HG03439 (cell line): ENCODE data around the gene MEGF11.

Experiments
- ATAC-seq: cut with Tn5 transposase; IDR thresholded peaks from one replicate; pipeline ENCODE4 v1.9.1; 2021; ENCODE audit warnings: mild to moderate bottlenecking, moderate library complexity; ENCODE audit not compliant: unreplicated experiment

MEGF11 gene

DNA sequence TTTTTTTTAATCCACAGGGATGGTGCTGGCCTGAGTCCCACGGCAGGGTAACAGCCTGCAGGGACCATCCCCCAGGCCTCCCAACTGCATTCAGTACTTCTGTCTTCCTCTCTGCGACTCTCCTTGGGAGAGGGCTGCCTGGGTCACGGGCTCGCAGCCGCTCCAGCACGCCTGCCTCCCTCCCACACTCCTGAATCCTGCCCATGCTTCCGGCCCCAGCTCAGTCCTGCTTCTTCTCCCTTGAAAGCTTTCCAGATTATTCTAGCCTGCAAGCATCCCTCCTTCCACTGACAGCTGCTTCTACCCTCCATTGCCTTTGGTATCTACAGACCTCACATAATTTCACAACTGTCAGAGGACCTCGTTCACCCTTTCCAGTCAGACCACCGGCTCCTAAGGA lies 32.4 kb downstream of the MEGF11 start:
- no peak for ATAC-seq

DNA sequence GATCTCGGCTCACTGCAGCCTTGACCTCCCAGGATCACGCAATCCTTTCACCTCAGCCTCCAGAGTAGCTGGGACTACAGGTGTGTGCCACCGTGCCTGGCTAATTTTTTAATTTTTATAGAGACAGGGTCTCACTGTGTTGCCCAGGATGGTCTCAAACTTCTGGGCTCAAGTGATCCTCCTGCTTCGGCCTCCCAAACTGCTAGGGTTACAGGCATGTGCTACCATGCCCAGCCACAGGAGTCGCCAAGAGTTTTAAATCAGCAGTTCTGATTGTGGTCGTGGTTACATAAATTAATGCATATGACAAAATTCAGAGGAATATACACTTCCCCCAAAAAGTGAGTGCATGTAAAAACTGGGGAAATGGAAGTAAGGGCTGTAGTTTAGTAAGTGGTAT lies 32.9 kb downstream of the MEGF11 start:
- ATAC-seq: no peak

DNA sequence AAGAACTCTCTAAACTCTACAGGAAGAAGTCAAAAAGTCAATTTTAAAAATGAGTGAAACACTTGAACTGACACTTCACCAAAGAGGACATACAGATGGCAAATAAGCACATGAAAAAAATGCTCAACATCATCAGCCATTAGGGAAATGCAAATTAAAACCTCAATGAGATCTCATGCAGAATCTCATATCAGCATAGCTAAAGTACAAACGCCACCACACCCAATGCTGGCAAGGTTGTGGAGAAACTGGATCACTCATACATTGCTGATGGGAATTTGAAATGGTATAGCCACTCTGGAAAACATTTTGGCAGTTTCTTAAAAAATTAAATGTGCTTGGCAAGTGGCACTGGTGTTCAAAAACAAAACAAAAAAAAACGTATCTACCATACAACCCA lies 34.2 kb downstream of the MEGF11 start:
- no peak for ATAC-seq

DNA sequence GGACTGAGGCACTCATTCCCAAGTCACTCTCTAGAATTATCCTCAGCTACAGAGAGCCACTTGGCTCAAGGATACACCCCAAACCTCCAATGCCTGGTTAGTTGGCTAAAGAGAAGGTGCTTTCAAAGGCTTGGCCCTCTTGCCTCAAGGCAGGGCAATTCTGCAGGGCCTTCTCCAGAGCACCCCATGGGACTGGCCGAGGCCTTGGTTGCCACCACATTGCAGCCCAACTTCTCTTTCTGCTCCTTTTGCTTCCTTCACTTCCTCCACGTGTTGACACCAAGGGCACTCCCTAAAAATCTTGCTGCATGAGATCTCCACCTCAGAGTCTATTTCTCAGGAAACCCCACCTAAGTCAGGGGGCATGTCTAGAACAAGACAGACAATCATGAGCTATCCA lies 36.7 kb downstream of the MEGF11 start:
- no peak for ATAC-seq

DNA sequence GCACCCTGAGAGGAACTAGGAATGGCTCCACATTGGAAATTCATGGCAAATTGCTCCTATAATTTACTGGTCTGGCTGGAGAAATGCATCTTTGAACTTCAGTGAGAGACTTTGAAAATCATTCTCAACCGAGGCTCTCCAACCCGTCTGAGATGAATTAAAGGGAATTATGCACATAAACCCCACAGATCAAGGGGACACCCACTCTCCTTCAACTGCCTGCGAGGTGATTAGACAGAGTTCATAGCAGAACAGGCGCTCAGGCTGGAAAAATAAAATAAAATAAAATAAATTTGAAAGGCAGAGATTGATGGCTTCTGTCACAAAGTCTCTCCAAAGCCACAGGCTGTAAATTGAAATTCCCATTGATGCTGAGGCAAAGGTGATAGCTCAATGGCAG lies 37.7 kb downstream of the MEGF11 start:
- no peak for ATAC-seq

DNA sequence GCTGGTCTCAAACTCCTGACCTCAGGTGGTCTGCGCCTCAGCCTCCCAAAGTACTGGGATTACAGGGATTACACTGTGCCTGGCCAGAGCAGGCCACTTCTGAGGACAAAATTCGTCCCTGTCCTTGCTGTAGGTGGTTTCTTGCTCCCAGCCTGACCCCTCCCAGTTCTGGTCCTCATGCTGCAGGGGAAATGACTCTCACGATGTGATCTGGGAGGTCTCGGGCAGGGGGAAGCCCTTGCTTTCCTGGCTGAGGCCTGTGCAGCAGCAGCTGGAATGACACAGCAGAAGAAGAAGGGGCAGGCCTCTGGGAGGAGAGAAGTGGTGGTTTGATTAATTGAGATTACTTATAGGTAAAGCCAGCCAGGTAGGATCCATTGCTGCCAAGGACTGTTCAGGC lies 39.3 kb downstream of the MEGF11 start:
- no peak for ATAC-seq

DNA sequence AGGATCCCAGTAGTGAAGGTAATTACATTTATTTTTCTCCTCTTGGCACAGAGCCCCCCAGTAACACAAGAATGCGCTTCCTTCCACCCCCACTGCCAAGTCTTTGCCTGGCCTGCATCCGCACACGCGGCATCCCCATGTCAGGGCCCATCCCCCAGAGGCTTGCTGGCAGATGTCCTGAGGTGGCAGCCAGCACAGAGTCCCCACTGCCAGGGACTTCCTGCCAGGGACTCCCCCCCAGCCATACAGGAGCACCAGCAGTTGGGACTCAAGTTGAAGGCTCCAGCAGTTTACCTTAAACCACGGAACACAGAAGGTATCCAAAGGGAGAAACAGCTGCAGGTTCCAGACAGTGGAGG lies 41.0 kb downstream of the MEGF11 start:
- ATAC-seq: no peak

DNA sequence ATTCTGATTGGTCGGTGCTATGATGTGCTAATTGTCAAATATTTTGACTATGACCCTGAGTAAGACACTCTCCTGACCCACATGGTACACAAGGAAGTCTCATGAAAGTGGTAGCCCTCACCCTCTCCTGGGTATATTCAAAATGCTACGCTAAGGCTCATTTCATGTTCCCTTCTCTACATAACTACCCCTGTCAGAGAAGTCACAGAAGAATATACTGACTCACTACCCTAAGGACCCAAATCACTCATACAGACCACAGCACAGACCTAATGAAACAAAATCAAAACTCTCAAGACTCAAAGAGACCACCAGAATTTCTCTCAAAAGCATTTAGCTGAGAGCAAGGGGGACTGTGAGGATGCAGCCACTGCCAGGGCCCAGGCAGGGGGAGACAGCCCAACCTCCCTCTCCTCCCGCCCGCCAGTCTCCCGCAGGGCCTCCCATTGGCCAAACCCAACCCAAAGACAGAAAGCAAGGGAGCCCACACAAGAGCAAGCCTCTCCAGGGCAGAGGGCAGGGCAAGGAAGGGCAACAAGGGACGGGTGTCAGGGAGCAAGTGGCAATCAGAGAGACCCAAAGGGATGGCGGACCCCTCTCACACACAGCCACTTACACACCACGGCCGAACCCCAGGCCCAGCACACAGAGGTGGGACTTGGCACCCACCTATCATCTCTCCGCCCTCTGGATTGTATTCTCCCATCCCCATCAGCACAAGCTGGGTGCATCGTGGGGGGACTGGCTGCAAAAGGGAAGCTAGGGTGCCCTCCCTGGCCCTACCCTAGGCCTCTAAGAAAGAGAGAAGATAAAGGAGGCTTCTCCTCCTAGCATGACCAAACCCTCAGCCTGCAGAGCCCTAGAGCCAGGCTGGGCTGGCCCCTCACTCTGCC lies 41.6 kb downstream of the MEGF11 start:
- no peak for ATAC-seq

DNA sequence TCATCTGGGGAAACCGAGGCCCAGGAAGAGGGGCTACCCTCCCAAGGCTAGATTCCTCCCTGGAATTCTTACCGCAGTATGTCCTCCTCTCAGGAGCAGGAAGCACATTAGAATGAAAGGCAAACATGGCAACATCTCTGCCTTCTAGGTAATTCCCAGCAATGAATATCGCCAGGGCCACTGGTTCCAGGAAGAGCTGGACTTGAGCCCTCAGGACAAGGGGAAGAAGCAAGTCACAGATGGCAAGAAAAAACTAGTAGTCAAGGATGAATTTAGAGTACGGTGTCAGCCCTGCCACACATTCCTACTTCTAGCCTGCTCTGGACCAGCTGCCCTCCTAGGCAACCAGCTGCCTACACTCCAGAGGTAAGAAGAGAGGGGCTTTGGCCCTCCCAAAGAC lies 42.9 kb downstream of the MEGF11 start:
- ATAC-seq: no peak

DNA sequence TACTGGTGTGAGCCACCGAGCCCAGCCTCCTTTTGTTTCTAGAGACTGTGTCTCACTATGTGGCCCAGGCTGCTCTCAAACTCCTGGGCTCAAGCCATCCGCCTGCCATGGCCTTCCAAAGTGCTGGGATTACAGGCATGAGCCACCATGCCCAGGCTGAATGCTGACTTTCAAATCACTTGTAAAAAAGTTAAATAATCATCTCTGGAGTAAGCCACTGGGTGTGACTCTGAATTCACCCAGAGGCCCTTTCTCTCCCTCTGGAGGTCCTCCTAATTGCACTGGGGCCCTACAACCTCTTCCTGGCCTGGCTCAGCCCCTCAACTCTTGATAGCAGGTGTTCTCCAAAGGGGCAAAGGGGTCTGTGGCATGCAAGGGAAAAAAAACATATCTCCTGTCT lies 54.8 kb downstream of the MEGF11 start:
- ATAC-seq: no peak

DNA sequence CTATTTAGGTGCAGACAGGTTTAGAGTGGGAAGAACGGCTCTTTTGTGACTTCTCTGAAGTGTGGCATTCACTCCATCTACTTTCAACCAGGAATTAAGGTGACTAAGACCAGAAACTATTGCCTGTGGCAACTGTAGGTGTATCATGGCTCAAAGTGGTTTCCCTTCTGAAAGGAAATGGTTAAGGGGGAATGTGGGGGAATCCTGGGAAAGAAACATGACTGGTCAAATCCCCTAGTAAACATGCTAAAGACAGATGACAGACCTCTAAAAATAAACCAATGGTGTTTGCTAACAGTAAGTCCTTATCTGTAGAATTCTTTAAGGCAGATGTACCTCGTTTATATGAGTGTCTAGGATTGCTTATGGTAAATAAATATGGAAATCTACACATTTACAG lies 56.9 kb downstream of the MEGF11 start:
- ATAC-seq: no peak

DNA sequence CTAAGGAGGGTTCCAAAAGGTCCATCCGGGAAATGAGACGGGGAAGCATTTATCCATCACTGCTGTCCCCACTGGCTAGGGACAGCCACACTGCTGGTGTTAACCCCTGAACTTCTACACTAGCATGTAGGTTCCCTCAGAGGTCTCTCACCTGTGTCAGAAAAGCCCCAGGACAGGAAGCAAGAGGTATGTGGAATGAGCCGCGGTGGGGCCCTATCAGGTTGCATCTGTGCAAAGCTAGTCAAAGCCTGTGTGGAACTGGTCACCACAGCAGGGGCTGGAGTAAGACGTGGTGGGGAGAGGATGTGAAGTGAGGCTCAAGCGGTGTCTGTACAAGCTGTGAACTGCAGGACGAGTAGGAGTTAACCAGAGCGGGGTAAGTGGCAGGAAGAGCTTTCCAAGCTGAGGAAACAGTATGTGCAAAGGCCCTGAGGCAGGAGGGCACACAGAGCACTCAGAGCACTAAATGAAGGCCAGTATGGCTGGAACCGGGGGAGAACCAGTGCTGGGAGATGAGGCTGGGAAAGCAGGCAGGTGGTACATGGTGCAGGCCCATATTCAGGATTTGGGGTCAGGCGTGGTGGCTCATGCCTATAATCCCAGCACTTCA lies 57.8 kb downstream of the MEGF11 start:
- no peak for ATAC-seq

DNA sequence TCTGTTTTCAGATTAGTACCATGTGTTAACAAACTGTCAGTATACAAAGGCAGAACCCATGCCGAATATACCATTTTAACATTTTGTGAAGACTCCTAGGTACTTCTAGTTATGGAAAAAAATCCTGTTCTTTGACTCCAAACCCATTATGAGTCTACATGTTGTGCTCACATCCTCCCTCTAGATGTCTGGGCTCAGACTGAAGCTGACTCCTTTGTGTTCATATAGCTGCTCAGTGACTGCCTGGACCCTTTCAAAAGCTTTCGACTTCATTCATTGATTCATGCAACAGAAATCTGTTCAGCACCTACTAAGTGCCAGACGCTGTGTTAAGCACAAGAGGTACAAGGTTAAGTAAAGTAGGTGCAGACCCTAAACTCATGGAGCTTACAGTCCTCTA lies 60.5 kb downstream of the MEGF11 start:
- ATAC-seq: no peak

DNA sequence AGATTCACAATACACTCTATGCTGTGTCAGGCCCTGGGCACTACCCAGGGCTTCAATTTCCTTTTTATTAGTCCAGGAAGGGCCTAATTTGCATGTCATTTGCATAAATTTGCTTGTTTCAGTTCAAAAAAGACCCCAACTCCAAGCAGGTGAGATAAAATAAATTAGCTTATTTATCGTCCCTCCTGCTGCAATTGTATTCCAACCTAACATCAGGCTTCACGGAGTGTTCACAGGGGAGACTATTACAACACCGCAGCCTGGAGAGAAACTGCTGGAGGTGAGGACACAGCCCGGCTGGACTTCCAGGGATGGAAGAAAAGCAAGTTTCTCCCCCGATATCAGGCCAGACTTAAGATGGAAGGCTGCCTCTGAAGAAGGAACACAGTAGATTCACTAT lies 62.8 kb downstream of the MEGF11 start:
- ATAC-seq: no peak

DNA sequence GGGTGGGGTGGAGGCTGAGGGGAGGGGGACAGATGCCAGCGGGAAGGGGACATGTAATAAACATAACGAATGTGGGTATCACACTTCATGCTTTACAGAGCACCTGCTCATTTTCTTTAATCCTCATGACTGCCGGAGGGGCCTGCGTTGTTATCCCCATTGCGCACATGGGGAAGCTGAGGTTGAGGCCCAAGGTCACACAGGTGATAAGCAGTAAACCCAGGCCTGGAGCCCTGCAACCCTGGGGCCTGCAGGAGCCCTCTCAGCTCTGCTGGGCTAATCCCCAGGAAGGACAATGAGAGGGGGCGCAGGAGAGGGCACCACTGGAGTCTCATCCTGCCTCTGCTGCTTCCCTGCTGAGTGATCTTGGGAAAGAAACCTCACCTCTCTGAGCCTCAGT lies 64.3 kb downstream of the MEGF11 start:
- no peak for ATAC-seq

DNA sequence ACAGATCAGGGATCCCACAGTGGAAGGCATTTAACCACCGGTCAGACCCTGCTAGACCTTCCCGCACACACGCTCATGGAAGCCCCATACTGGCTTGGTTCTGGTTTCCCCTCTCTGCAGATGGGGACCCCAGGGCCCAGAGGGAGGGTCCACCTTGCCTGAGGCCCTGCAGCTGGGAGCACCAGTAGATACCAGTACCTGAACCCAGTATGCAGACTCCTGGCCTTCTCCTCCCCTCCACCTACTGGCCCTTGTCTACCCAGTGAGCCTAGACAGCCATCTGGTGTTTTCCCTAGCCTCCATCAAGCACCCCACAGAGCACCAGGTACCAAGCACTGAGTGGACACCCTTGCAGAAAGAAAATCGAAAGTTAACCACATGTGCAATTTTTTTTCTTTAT lies 65.1 kb downstream of the MEGF11 start:
- no peak for ATAC-seq

DNA sequence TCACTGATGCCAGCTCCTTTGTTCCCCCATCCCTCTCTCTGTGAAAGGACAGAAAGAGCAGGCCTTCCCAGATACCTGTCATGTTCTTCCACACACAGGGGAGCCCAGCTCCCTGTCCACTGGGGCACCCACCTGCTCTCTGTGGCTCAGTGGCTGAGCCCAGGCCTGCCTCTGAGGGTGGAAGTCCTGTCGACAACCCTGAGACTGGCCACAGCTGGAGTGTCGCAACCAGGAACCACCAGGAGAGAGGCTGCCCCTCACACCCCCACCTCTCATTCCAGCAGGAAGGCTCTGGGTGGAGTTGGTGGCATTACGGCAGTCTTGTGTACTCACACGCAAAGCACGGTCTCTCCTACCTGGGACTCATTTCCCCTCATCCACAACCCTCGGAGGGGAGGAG lies 66.3 kb downstream of the MEGF11 start:
- ATAC-seq: no peak

DNA sequence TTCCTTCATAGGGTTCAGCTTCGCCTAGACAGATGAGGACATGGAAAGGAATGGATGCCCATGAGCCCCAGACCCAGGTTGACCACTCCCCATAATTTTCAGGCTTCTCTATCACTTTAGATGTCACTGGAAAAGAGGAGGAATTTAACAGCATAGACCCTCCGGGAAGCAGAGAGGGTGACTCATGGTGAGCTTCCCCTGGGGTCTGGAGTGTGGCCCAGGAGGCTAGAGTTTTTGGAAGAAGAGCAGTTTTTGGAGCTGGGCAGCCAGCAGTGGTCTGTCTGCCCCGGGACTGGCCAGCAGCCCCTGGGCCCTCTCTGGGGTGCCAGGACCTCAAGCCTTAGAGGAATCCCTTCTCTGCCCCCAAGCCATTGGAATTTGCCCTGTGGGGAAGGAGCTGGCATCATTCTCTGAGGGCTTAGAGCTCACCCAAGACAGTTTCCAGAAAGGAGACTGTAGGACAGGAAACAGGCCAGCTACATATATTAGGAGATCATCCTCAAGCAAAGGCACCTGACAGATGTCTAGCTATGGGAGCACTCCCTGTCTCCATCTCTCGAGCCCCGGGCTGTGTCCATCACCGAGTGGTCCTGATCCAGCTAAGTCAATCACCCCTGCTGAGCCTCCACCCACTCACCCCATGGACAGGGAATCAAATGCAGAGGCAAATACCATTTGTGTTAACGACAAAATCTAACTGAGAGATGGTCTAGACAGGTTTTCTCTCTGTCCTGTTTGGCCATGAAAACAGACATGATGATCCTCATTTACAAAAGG lies 67.3 kb downstream of the MEGF11 start:
- no peak for ATAC-seq

DNA sequence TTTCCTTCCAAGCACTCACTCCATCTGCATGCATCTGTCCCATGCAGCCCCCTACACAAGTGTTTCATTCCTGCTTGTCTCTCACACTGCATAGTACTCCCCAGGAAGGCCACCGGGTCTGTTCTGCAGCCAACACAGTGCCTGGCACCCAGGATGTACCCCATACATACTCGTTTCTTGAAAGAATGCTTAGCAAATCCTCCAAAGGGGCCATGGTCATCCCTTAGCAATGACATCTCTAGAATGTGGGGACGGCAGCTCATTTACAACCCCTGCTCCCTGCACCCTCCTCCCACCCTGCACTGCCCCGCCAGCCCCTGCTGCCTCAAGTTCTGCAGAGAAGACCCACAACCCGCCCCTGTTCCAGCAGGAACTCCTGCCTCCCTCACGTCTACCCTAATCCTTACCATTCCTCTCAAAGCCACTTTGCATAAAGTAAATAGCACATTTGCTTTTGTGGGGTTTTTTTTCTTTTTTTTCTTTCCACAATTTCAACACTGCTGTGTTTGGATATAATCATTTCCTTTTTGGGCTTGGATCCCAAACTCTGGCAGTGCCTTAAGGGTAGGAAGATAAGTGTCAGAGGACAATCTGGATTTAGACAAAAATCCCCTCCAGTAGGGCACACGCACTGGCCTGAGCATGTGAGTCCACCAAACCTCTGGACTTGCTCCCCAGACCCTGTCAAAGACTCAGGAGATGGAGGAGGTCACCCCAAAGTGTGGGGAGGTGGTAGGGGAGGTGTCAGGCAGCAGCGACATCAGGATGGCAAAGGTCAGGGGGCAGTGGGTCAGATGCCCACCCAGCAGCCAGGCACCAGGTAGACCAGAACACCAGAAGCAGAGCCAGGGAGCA lies 68.4 kb downstream of the MEGF11 start:
- no peak for ATAC-seq

DNA sequence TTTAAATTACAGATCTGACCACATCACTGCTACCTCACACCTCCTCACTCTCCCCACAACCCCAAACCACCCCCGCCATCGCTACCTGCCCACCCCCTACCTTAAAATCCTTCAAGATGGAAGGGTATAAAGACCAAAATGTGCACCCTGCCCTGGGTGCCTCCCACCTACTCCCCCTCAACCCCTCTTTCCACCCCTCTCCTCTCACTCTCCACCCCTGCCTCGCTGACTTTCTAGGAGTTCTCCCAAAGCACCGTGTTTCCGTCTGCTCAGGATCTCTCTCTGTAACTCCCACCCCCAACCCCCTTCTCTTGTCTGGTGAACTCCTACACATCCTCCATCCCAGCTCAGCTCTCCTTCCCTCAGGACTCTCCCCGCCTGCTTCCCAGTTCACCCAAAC lies 69.1 kb downstream of the MEGF11 start:
- no peak for ATAC-seq

DNA sequence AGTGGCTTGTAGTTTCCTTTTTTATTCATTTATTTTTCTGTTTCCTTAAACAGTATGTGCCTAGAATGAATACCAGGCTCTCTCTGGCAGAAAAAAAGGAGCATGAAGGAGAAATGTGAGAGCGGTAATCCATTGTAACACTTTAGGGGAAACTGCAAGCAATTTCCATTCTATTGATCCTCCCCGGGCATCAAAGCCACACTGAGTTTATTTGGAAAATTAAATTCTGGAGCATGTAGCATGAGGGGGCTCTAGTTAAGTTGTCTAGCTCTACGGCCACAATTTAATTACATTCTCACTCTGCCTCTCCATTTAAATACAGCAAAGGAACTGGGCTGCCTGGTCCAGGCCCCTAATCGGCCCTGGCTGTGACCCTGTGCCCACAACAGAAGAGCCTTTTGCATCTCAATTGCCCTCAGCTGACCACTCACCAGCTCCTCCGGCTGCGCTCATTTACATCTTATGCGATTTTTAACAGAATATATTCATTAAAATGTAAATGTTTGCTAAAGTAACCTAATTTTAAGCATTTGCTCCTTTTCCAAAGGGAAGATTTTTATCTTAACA lies 72.9 kb downstream of the MEGF11 start:
- ATAC-seq: no peak
